CD1c-positive myeloid dendritic cell (primary cell): Measurements from ENCODE around the gene LZTS2.

ENCODE experiments used
- DNase-seq: peaks from one replicate; pipeline ENCODE4 v3.0.0-alpha.2; 2016; ENCODE audit errors: extremely low spot score

LZTS2 gene

GRCh38 chr10:100978121-100978900, 21.3 kb upstream of the LZTS2 start:
- DNase-seq, result no peak

DNA sequence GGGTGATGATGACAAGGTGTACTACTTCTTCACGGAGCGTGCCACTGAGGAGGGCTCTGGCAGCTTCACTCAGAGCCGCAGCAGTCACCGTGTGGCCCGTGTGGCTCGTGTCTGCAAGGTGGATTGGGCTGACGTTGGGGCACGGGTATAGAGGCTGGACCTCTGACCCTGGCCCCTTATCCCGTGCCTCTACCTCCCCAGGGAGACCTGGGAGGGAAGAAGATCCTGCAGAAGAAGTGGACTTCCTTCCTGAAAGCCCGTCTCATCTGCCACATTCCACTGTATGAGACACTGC, 20.8 kb upstream of the LZTS2 start:
- no peak for DNase-seq

DNA sequence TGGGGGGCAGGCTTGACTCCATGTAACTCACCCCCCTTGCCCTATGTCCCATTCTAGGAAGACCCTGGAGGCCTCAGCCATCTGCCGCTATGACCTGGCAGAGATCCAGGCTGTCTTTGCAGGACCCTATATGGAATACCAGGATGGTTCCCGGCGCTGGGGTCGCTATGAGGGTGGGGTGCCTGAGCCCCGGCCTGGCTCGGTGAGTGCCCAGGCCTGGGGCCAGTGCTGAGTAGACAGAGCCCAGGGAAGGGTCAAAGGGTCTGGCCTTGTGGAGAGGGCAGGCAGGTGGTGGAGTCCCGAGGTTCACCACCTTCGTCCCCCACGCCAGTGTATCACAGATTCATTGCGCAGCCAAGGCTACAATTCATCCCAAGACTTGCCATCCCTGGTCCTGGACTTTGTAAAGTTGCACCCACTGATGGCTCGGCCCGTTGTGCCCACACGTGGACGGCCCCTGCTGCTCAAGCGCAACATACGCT, 19.8 kb upstream of the LZTS2 start:
- no peak for DNase-seq

DNA sequence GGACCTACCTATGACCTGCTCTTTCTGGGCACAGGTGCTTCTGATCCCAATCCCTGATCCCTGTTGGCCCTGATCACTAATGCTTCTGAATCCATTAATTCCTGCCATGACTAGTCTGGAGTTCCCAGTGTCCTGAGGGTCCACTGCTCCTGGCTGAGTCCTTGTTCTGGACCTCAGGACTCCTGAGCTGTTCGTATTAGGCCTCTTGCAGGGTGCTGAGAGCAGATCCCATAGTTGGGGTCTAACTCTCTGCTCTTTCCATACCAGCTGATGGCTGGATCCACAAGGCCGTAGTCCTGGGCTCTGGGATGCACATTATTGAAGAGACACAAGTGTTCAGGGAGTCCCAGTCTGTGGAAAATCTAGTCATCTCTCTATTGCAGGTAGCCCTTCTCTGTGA, 19.3 kb upstream of the LZTS2 start:
- no peak for DNase-seq

DNA sequence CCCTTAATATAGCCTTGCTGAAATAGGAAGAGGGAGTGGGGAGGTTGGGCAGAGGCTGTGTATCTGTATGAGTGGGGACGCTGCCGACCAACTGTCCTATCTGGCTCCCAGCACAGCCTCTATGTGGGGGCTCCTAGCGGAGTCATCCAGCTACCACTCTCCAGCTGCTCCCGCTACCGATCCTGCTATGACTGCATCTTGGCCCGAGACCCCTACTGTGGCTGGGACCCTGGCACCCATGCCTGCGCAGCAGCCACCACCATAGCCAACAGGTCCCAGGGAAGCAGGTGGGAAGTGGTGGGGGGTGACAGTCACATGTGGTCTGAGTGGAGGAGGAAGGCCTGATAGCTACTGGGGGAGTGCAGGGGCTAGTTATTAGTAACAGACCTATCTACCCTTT, 18.9 kb upstream of the LZTS2 start:
- no peak for DNase-seq

DNA sequence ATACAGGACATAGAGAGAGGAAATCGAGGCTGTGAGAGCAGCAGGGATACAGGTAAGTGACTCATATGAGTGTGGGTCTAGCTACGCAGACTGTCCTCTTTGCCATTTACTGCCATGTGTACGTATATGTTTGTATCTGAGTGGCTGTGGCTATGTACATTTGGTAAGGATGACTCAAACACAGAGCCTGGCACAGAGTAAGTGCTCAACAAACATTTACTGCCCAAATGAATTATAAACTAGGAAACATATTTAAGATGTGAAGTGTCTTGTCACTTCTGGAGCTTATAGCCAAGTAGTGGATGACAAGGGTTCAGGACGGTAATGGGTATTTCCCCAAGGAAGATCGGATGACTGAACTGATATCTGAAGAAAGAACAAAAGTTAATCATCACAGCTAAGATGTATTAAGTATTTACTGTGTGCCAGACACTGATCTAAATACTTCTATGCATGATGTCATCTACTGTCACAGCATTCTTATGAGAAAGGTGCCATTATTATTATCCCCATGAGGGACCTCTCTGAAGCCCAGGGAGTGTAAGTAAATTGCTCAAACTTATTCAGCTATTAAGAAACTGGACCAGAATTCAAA, 18.3 kb upstream of the LZTS2 start:
- no peak for DNase-seq

GRCh38 chr10:100982916-100983830, 16.4 kb upstream of the LZTS2 start:
- DNase-seq, result no peak

DNA sequence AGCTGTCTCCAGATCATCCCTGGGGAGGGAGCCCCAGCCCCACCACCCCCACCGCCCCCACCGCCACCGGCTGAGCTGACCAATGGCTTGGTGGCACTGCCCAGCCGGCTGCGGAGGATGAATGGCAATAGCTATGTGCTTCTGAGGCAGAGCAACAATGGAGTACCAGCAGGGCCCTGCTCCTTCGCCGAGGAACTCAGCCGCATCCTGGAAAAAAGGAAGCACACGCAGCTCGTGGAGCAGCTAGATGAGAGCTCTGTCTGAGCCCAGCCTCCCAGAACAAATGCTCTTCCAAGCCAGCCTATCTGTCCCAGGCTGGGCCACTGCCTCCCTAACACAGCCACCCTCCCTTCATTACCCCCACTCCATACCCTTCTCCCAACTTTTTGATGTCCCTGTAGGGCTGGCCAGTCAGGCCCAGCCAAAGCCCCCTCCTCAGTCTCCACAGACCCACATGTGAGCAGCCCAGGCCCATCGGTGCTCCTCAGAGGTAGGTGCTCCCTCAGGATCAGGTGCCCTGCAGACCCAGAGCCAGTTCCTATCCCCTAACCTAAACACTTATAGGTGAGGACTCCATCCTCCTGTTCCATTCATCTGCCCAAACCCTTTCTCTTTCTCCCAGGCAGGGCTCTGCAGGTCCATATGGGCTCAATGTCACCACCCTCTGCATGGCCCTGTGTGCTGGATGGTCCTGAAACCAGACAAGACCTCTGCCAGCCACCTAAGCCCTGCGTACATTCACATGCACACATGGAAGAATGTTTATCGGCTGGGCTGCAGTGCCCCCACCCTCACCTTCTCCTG, 15.5 kb upstream of the LZTS2 start:
- no peak for DNase-seq

- no peak for DNase-seq
Observed at GRCh38 chr10:100984672-100985177, 14.9 kb upstream of the LZTS2 start.

DNA sequence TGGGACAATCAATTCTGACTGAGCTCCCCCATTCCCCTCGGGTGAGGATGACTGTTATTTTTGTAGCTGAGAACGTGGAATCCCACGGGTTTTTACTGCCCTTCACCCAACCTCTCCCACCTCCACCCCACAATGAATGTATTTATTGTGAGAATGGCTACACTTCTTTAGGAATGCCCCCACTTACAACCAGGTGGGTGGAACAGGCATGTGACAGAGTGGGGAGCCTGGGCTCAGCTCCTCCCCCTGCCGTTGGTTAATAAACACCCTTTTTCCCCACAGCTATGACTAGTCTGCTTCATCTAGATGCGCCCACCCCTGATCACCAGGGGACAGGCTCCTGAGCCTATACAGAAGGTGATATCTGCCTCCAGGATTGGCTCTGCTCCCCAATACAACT, 14.3 kb upstream of the LZTS2 start:
- no peak for DNase-seq

- no peak for DNase-seq
Observed at GRCh38 chr10:100986623-100986951, 13.0 kb upstream of the LZTS2 start.

DNA sequence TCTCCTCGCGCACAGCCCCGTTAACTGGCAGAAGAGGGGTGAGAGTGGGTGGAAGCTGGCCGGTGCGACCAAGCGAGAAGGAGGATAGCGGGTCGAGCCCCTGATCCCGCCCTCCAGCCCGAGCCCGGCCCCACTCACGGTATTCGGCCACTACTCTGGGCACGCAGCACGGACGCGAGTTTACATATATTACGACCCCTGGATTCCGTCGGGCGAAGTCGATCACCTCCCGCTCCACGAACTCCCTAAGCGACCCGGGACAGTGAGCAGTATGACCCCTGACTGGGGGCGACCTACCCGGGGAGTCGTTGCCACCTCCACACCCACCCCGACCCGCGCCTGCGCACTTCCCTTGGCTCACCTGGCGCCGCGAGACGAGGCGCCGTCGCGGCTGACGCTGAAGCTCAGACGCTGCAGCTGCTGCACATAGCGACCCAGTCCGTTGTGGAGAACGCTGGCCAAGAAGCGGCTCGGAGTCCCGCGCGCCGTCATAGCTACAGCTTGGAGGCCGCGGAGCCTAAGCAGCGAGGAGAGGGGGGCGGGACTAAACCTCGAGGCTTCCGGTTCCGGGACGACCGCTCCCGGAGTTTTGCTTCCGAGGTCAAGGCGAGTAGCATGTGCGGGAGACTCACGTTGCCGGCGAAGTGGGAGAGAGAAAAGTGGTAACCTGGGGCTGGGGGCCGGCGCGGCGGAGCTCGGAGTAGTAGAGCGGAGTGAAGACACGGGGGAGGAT, 12.5 kb upstream of the LZTS2 start, which contains the start of the genes MRPL43 and TWNK:
MRPL43 (minus strand) TSS at position 546 of the 733 bp plus-strand sequence; CDS start at position 492, 54 bp downstream.
TWNK (plus strand) TSS at position 592 of the 733 bp plus-strand sequence. CDS start 668 bp downstream, outside the sequence.
- peak; percentile 89 for DNase-seq

DNA sequence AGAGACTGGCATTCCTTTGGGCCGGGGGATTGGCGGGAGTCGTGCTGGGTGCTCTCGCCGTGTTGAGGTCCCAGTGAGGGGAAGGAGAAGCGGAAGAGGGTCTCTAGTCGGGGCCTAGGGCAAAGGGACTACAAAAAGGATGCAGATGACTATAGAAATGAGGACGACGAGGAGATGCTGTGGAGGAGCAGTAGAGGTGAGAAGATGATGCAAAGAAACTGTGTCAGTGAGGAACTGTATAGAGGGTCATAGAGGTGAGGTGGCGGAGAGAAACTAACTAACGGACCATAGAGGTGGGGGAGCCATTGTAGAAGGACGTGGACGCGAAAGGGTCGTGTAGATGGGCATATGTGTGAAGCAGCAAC, 11.9 kb upstream of the LZTS2 start:
- no peak for DNase-seq

DNA sequence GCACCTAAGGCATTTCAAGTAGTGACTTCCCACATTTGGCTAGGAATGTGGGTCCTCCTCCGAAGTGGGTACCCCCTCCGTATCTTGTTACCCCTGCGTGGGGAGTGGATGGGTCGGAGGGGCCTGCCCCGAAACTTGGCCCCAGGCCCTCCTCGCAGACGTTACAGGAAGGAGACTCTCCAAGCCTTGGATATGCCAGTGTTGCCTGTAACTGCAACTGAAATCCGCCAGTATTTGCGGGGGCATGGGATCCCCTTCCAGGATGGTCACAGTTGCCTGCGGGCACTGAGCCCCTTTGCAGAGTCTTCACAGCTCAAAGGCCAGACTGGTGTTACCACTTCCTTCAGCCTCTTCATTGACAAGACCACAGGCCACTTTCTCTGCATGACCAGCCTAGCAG, 11.4 kb upstream of the LZTS2 start:
- no peak for DNase-seq

- no peak for DNase-seq
Observed at GRCh38 chr10:100989088-100989487, 10.5 kb upstream of the LZTS2 start.

DNA sequence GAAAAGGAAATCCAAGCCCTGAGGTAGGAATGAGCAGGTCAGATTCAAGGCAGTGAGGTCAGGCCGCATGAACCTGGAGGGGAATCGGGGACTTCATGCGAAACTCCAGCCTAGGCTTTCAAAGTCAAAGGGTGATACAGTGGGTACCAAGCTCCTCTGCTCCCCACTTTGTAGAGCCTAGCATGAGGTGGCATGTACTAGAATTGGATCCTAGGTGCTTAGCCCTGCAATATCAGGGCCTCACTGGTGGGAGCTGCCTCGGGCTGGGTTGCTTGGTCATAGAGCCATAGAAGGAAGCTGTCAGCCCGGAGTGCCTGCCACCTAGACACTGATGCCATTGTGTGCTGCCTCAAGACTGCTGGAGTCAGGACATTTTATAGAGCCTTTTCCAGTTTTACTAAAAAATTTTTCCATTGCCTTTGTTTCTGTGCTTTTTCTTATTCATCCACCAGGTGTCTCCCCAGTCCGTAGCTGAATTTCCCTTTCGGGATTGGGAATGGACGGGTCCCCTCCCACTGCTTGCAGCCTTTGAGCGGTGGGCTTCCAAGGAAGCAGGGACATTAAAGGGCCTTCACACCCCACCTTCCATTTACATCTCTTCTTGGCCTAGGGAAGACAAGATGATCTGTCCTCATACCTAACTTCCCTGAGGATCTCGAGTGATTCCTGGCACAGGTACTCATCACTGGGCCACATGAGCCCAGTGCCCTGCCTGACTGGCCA, 5.5 kb upstream of the LZTS2 start:
- peak; percentile 16 for DNase-seq

DNA sequence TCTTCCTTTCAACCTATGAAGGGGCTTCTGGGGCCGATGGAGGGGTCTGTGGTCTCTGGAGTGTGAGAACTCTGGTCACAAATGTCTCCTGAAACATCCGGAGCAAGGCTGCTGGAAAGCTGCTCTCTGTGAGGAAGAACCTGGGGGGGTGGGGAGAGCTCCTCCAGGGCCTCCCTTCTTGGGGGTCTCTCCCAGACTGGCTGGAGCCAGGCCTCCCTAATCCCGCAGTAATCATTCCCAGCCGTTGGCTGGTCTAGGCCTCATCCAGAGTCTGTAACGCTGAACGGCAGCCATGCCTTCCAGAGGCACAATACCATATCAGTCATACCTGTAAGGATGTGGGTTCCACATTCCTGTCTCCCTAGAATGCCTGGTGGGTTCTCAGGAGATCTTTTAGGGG, 4.4 kb upstream of the LZTS2 start:
- no peak for DNase-seq

DNA sequence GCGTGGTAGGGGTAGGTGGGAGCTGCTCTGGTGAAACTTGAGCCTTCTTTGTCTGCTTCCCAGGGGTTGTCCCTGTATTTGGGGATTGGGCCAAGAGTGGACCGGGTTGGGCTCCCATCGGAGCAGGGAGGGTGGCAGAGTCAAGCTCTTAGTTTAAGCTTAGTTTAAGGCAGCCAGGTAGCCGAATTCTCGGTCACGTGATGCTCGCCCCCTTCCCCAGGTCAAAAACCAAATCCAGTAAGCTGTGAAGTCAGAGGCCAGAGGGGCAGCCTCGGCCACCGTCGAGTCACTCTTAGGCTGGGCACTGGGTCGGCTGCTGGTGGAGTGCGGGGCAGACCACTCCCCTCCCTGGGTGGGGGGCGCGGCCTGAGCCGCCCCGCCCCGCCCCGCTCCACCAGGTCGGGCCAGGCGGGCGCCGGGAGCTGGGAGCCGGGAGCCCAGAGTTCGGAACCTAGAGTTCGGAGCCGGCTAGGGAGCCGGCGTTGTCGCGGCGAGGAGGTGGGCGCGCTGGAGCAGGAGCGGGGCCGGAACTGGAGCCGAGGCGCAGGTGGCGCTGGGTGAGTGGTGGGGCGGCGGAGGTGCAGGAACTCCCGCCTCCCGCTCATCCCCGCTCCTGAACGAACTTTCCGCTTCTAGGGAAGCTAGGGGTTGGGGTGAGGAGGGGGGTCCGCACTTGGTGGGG, 2.8 kb upstream of the LZTS2 start:
- DNase-seq, result peak; percentile 27

GRCh38 chr10:100997360-100998182, 2.0 kb upstream of the LZTS2 start:
- peak; percentile 84 for DNase-seq
